Effector CD8-positive, alpha-beta T cell (primary cell): ENCODE results near the gene ASB6.
"Not testable (repeated sequence)": the region's sequence is repeated elsewhere in the genome, so short reads cannot be mapped to it uniquely, and the experiment has no call there.

Source experiments
- DNase-seq: peaks from one replicate; lab custom pipeline; 2025; lab: John Stamatoyannopoulos, UW

ASB6 gene

DNA sequence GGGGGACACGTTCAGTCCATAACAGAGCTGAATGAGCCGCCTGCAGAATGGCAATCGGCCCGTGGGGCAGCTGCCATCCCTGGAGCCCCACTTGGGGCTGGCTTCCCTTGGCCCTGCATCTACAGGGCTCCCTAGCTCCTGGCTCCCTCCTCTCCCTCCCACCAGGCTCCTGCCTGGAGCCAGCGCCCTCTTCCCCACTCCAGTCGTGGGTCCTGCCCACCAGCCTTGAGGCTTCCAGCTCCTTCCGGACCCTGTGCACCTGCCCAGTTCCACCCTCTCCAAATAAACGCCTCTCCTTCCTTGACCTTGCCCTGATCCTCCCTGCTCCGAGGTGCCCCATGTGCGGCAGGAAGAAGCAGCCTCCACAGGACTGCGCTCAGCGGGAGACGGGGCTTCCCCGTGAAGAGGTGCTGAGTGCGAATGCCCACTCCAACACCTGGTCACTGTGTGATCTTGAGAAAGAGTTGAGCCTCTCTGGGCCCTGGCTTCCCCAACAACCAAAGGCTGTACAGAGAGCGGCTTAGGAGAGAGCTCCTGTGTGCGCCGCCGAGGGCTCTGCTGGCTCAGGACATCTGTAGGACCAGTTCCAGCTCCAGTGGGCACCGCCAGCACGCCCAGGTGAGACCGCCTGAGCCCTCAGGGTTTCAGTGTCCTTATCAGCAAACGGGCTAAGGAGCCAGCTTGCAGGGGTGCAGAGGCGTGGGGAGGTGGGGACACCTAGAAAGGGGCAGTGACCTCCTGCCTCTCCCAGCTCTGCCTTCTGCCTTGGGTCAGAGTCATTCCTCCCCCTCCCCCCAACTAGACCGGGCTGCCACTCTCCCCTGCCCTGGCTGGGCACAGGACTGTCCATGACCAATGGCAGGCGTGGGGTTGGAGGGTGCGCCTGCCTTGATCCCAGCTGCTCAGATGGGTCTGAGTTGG, 33.1 kb downstream of the ASB6 start:
- DNase-seq, result no peak

DNA sequence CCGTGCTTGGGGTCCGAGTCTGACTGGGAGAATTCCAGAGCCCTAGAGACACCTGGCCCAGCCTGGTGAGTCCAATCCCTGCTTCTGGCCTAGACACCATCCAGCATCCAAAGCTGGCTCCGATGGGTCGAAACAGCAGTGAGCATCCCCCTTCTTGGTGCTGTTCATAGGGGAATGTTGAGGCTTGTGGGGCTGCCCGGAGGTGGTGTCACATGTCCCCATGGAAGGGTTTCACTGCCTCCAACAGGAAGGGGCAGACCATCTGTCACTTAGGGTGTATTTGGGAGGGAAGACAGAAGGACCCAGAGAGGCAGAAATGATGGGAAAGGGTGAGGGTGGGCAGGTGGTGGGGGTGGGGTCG, 34.9 kb downstream of the ASB6 start:
- no peak for DNase-seq

DNA sequence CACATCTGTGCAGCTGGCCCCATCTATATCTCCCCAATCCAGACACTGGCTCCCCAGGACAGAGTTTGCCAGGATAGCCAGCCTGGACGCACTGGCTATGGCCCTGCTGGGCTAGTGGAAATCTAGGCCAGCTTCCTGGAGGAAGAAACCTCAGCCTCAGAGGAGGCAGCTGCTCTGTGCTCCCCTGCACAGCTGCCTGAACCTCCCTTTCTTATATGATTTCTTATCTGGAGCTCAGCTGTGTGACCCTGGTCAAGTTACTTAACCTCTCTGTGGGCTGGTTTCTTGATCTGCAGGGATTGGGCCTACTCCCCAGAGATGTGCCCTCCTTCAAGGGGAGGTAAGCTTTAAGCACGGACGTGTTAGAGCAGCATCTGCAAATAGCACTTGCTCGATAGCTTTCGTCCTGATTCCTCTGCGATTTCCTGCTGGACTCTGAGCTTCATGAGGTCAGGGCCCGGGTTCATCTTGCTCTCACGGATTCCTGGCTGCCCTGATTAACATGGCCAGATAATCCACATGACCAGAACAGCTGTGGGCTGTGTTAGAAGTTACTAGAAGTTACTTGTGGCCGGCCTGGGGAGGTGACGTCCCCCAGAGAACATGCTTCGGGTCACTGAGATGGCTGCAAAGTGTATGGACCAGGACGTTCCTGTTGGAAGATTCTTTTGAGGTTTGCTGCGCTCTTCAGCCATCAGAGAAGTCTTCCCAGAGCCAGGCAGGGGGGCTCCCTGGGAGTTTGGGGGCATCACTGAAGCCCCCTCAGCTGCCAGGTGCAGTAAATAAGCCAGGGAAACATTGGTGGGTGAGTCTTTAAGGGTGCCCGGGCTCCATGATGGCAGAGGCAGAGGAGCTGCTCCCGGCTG, 35.6 kb downstream of the ASB6 start:
- DNase-seq, result no peak

DNA sequence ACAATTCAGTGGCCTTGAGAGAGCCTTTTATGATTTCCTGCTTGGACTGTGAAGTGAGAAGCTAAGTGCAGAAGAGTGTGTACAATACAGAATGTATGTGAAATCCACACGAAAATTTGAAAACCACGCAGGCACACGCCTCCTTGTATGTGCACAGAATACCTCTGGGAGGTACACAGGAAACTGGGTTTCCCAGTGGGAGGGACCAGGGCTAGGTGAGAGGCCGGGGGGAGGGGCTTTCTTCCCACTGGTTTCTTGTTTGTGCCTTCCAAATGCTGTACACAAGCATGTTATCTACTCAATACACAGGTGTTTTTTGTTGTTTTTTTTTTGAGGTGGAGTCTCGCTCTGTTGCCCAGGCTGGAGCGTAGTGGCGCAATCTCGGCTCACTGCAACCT, 37.2 kb downstream of the ASB6 start:
- no peak for DNase-seq

DNA sequence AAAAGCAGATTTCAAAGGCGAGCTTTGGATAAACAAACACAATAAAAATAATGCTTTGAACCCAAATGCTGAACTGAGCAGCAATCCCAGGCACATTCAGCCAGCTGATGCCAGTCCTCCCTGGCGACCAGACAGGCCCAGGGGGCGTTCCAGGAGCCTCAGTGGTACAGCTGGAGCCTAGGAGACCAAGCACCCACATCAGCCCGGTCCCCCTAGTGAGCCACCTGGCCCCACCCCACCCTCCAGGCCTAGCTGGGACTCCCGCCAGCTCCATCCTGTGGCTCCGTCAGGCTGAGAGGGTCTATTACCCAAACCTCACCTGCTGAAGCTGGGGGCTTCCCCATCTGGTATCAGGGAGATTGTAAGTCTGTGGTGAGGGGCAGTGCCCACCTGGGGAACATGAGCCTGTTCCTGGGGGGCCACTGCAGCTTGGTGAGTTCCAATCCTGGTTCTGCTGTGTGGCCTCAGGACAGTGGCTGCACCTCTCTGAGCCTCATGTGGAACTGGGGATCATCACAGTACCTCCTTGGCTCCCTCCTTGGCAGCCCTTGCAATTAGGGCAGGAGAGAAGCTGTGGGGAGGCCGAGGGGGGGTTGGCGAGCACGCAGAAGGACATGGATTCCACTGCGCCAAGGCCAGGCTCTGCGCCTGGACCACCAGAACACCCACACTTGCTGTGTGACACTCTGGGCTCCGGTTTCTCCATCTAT, 37.7 kb downstream of the ASB6 start:
- no peak for DNase-seq

DNA sequence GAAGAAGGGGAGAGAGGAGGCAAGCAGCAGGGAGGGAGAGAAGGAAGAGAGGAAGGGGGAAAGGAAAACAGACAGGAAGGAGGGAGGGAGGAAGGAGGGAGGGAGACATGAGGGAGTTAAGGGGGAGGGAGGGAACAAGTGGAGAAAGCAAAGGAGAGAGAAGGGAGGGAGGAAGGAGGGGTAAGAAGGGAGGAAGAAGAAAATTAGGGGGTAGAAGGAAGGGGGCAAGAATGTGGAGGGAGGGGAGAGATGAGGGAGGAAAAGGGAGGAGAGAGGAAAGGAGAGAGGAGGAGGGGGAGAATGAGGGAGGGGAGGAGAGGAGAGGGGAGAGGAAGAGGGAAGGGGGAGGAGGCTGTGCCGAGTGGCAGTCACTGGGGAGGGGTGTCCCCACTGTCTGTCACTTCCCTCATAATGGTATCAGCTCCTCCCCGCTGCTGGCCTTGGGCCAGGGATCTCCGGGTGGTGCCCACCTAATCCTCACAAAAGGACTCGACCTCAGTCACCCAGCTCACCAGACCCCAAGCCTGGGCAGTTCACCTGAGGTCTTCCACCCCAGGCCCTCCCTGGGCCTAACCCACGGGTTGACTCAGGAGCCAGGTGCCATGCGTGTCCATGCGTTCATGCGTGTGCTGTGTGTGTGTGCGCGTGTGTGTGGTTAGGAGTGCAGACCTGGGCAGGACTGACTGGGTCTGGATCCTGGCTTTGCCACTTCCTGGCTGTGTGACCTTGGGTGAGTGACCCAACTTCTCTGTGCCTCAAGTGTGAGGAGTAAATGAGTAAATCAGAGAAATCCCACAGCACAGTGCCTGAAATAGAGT, 39.1 kb downstream of the ASB6 start:
- no peak for DNase-seq

DNA sequence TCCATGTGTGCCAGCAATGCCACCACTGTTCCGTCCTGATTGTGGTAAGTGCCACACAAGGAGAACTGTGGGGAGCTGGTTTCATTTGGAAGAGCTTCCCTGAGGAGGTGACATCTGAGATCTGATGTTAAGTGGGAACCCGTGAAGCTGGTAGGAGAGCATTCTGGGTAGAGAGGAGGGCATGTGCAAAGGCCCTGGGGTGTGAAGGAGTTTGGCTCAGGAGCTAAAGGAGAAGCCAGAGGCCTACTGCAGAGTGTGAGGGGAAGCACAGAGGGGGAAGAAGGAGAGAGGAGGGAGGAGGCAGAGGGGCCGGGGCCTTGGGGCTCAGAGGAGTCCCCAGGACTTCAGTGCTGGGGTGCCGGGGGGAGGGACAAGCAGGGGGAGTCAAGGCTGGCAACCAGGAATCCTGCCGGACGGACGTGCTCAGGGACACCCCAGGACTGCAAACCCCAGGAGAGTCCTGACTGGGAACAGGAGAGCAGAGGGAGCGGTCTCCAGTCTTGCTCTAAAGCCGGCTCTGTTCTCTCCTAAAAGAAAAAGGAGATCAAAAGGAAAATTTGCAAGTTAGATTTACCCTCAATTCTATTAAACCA, 40.8 kb downstream of the ASB6 start:
- DNase-seq, result no peak

DNA sequence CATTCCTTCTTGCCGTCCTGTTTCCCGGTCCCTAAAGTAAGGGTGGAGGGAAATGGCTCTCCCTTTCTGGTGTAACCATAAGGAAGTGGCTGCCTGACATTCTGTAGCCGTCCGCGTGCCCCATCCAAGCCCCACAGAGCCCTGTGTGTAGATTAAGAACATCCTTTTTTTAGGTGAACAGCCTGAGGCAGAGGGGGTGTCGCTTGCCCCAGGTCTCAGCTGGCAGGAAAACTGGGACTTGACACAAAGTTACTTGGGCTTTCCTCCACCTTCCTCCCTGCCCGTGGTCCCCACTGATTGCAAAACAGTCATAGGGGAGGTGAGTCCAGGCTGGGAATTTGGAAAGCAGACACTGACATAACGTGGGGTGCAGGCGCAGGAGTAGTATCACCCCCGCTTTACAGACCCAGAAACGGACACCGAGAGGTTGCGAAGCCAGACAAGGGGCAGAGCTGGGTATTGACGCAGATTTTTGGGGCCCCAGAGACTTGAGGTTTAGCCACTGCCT, 43.8 kb downstream of the ASB6 start:
- no peak for DNase-seq

GRCh38 chr9:129597355-129598088, 44.4 kb downstream of the ASB6 start:
- DNase-seq, result no peak

- no peak for DNase-seq
These were observed 45.2 kb downstream of the ASB6 start for GRCh38 chr9:129596541-129597331.

DNA sequence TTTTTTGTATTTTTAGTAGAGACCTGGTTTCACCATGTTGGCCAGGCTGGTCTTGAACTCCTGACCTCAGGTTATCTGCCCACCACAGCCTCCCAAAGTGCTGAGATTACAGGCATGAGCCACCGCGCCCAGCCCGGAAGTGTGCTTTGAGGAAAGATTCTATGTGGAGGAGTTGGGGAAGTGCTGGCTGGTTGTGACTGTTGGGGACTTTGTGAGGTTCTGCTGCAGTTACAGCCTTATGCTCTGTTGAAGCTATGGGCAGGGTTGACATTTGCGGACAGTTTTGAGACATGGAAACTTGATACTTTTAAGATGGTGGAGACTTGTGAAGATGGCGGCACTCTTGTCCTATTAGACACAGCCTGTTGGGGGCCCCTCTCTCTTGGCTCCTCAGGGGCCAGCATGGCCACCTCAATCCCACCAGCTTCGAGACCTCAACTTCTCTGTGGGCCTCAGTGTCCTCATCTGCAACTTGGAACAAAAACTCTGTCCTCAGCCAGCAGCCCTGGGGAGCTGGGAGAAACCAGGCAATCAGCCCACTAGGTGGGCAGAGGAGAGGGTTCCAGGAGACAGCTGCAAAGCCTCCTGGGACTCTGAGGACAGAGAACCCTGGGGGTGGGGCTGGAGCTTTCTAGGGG, 45.9 kb downstream of the ASB6 start:
- no peak for DNase-seq

GRCh38 chr9:129595311-129595741, 46.6 kb downstream of the ASB6 start:
- no peak for DNase-seq

GRCh38 chr9:129594632-129595031, 47.3 kb downstream of the ASB6 start:
- DNase-seq, result no peak

DNA sequence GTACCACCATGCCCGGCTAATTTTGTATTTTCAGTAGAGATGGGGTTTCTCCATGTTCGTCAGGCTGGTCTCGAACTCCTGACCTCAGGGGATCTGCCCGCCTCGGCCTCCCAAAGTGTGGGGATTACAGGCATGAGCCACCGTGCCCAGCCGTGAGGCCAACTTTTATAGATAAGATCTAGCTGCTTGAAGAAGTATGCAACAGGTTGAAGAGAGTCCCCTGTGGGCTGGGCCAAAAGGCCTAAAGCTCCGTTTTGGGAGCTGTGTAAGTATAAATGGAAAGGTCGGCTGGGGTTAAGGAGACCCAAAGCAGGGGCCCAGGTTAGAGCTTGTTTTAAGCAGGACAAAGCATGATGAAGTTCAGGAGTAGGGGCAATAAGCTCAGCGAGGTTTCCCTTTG, 49.2 kb downstream of the ASB6 start:
- DNase-seq, result not testable (repeated sequence)

DNA sequence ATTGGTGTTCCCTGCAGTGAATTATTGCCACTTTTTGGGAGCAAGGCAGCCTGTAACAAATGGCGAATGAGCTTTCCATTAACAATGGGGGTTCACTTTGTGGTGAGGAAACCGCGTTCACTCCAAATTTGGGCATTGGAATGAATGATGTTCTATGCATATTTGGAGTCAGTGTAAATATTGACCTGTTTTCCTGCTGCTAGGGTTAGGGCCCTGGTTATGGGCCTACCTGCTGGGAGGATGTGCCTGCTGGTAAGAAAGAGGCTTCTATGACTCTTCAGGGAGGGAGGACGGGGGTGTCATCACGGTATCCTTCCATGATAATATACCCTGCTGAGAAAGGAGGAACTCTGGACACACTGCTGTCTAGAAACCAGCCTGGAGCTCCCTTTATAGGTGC, 50.0 kb downstream of the ASB6 start:
- no peak for DNase-seq

DNA sequence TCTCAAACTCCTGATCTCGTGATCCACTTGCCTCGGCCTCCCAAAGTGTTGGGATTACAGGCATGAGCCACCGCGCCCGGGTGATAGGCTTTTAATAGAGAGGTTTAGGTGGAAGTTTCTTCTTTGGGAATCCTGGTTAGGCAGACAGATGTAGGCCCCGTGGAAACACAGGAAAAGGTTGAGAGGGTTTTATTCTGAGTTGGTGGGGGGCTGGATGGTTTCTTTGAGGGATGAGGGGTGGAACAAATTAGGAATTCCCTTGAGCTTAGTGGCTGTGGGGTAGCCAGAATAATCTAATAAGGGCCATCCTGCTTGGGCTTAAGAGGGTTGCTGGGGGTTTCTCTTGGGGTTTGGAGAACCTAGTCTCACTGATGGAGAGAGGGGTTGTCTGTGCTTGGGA, 51.5 kb downstream of the ASB6 start:
- no peak for DNase-seq

DNA sequence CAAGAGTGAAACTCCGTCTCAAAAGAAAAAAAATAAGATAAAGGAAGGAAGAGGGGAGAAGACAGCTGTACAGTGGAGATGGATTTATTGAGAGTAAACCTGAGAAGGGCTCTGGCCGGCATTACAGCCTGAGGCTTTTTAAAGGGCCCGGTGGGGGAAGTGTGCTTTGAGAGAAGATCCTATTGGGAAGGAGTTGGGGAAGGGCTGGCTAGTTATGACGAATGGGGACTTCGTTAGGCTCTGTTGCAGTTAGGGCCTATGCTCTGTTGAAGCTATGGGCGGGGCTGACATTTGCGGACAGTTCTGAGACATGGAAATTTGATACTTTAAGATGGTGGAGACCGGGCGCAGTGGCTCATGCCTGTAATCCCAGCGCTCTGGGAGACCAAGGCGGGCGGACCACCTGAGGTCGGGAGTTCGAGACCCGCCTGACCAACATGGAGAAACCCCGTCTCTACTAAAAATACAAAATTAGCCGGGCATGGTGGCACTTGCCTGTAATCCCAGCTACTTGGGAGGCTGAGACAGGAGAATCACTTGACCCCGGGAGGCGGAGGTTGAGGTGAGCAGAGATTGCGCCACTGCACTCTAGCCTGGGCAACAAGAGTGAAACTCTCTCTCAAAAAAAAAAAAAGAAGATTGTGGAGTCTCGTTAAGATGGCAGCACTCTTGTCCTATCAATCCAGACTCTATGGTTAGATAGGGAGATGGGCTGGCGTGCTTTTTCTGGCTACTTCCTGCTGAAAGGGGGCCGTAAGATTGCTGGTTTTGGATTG, 54.3 kb downstream of the ASB6 start:
- no peak for DNase-seq

DNA sequence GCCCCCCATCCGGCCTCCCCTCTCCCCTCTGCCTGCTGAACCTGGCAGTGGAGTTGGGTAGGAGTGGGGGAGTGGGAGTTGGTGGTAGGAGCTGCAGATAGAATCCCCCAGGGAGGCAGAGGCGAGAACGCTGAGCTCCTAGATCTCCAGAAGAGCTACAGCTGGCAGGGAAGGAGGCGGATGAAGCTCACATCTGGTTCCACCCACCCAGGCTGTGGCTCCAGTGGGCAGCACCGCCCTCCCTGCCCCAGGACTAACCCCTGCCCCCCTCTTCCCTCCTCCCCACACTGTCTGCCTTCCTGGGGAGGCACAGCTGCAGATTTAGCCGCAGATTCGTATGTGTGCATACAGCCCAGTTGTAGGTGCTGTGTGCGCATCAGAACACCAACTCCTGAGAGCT, 55.3 kb downstream of the ASB6 start:
- no peak for DNase-seq
